Measurements from ENCODE around the gene BTRC. TPM values are rescaled to one million over a fixed set of nuclear protein-coding genes. Genes with fewer than 3 reads are reported as not detected.
A peak's percentile ranks its signal among the peaks of the same experiment; 100 is the strongest.

Gene BTRC
- polyA plus RNA-seq, 1 experiment = 23.2 TPM

DNA sequence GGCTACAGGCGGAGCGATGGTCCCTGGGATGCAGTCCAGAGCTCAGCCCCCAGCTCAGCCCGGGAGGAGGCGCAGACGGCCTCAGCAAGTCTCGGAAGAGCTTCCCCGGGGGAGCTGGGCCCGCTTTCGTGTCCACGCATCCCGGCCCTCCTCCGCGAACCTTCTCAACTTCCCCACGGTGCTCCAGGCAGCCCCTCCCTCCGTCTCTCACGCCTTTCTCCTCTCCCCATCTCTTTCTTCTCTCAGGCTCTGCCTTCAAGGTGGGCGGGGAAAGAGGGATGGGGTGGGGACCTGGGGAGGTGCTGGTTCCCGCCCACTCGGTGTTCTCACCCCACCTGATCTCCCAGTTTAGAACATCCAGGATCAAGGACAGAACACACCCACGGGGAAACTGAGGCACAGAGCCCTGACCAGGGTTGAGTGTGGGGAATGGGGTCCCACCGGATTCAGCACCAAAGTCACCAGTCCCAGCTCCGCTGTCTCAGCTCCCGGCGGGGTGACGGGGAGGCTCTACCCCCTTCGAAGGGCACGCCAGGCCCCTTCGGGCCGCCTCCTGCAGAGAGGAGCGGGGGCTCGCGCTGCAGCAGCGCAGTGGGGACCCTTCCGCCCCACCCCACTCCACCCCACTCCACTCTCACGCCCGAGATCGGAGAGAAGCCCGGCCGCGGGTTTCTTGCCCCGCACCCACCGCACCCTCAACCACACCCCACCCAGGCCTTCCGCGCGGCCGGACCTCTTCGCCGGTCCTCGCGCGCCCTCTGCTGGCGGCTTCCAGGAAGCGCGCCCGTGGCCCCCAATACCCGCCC is 215.9 kb downstream of the BTRC start:
- TF ChIP-seq, protein P1, sequence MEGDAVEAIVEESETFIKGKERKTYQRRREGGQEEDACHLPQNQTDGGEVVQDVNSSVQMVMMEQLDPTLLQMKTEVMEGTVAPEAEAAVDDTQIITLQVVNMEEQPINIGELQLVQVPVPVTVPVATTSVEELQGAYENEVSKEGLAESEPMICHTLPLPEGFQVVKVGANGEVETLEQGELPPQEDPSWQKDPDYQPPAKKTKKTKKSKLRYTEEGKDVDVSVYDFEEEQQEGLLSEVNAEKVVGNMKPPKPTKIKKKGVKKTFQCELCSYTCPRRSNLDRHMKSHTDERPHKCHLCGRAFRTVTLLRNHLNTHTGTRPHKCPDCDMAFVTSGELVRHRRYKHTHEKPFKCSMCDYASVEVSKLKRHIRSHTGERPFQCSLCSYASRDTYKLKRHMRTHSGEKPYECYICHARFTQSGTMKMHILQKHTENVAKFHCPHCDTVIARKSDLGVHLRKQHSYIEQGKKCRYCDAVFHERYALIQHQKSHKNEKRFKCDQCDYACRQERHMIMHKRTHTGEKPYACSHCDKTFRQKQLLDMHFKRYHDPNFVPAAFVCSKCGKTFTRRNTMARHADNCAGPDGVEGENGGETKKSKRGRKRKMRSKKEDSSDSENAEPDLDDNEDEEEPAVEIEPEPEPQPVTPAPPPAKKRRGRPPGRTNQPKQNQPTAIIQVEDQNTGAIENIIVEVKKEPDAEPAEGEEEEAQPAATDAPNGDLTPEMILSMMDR (IDR thresholded peaks at IDR 0.05; ENCODE audit: low read depth, low read length) = peak; percentile 70
- ChIA-PET POLR2A (no interaction called here), CTCF (interaction anchor here (0.6 to 7.4 kb wide), 32 partner anchors 9 to 1034 kb away, joined by 3 to 132 read pairs (median 5); partner anchors contain the start of genes DPCD, HIF1AN and POLL)
- peak; percentile 21 for DNase-seq (ENCODE audit: low read depth, low spot score)
- Histone ChIP-seq H3K9me3 (ENCODE audit: control insufficient read depth, insufficient read depth, low read length) (peaks cover 8% of the 10 kb centered on the region), H3K27me3 (ENCODE audit: control insufficient read depth, insufficient read depth, low read length) (peaks cover 38% of the 10 kb centered on the region), H3K27ac (ENCODE audit: low read depth, low read length) (no peak overlapping the region), H3K4me3 (ENCODE audit: low read depth, low read length) (peak overlapping the region; percentile 68)

DNA sequence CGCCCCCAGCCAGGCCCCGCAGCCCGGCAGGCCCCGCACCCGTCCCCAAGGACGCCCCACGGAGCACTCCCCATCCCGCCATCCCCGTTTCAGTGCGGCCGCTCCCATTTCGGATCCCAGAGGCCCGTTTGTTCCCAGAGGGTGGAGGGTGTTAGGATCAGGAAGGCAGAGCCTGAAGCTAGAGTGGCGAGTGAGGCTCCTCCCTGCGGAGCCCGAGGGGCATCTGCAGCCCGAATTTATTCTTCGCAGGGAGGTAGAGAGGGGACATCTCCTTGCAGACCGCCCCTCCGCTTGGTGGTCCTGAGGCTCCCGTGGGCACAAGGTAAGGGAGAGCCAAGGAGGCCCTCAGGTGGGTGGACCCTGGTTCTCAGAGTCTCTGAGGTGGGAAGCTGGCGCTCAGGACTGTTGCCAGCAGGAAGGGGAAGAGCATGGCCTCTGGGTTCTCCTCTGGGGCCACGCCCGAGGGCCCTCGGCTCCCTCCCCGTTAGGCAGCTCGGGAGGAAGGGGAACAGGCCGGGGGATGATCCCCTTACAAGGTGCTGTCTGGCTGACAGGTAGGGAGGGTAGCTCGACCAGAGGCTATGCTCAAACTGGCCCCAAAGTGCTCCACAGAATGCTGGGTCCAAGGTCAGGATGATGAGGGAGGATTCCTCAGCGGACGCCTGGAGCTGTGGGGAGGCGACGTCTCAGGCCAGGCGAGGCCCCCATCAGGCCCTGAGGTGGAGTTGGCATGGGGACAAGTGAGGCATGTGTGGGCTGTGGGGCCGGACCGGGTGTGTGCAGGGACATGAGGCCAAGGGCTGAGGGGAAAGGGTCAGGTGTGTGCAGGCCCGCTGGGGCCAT is 216.7 kb downstream of the BTRC start:
- no peak for DNase-seq (ENCODE audit: low read depth, low spot score)
- POLR2A ChIA-PET = no interaction called here
- CTCF ChIA-PET = interaction anchor here (0.6 to 7.4 kb wide), 46 partner anchors 10 to 1035 kb away, joined by 3 to 132 read pairs (median 4); partner anchors contain the start of genes DPCD, HIF1AN and POLL
- Histone ChIP-seq H3K27me3 (ENCODE audit: control insufficient read depth, insufficient read depth, low read length) (peaks cover 31% of the 10 kb centered on the region), H3K4me3 (ENCODE audit: low read depth, low read length) (peak overlapping the region; percentile 61), H3K9me3 (ENCODE audit: control insufficient read depth, insufficient read depth, low read length) (peaks cover 8% of the 10 kb centered on the region), H3K27ac (ENCODE audit: low read depth, low read length) (no peak overlapping the region)
- TF ChIP-seq, protein P1 (IDR thresholded peaks at IDR 0.05; ENCODE audit: low read depth, low read length) = no peak

DNA sequence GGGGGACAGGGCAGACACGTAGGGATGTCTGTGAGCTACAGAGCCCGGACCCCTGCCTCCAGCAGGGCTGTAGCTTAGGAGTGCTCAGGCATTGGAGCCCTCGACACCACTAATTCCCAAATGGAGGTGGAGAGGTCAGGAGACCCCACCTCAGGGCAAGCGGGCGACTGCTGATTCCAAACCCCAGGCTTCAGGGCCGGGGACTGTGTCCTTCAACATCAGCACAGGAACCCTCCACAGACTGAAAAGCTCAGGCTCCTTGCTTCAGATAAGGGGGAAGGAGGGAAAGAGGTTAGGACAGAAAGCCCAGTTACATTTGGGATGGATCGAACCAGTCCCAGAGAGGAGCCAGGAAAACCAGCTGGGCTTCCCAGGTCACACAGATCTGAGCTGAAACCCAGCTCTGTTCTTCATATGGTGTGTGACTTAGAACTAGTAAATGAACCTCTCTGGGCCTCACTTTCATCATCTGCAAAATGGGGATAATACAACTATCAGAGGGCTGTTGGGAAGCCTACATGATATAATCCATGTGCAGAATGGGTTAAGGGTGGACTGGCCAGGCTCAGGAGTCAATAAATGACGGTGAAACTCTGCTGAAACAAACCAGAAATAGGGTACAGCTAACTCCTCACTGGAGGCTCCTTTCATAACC is 217.4 kb downstream of the BTRC start:
- TF ChIP-seq, protein P1 (IDR thresholded peaks at IDR 0.05; ENCODE audit: low read depth, low read length) = no peak
- no peak for DNase-seq (ENCODE audit: low read depth, low spot score)
- CTCF ChIA-PET = interaction anchor here (0.7 to 7.4 kb wide), 24 partner anchors 11 to 476 kb away, joined by 3 to 132 read pairs (median 5); partner anchors contain the start of genes DPCD and POLL
- Histone ChIP-seq H3K27ac (ENCODE audit: low read depth, low read length) (no peak overlapping the region), H3K4me3 (ENCODE audit: low read depth, low read length) (no peak overlapping the region), H3K27me3 (ENCODE audit: control insufficient read depth, insufficient read depth, low read length) (peaks cover 29% of the 10 kb centered on the region), H3K9me3 (ENCODE audit: control insufficient read depth, insufficient read depth, low read length) (peaks cover 8% of the 10 kb centered on the region)
- POLR2A ChIA-PET = no interaction called here

DNA sequence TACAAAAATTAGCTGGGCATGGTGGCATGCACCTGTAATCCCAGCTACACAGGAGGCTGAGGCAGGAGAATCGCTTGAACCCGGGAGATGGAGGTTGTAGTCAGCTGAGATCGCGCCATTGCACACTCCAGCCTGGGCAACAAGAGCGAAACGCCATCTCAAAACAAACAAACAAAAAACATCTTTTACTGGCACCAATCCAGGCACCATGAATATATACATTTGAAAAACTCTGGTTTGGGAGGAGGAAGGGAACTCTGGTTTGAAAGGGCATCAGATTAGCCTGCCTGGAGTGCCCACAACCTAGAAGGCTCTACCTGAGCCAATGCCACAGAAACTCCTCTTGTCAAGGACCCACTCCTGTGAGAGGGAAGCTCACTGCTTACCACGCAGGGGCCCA is 218.2 kb downstream of the BTRC start:
- CTCF ChIA-PET = interaction anchor here (1.4 to 7.4 kb wide), 5 partner anchors 209 to 477 kb away, joined by 4 to 132 read pairs (median 18); no protein-coding TSS in a partner anchor
- Histone ChIP-seq H3K9me3 (ENCODE audit: control insufficient read depth, insufficient read depth, low read length) (peaks cover 8% of the 10 kb centered on the region), H3K27ac (ENCODE audit: low read depth, low read length) (no peak overlapping the region), H3K4me3 (ENCODE audit: low read depth, low read length) (no peak overlapping the region), H3K27me3 (ENCODE audit: control insufficient read depth, insufficient read depth, low read length) (peaks cover 21% of the 10 kb centered on the region)
- POLR2A ChIA-PET = no interaction called here
- TF ChIP-seq, protein P1 (IDR thresholded peaks at IDR 0.05; ENCODE audit: low read depth, low read length) = no peak
- DNase-seq (ENCODE audit: low read depth, low spot score) = no peak
